NB4 (cell line): ENCODE results near the gene SUSD6.
"Not testable (repeated sequence)": the region's sequence is repeated elsewhere in the genome, so short reads cannot be mapped to it uniquely, and the experiment has no call there.

Source experiments
- DNase-seq: peaks from one replicate; pipeline ENCODE4 v3.0.0; 2010; ENCODE audit warnings: low read depth
- H3K4me3 ChIP-seq: one replicate; pipeline ENCODE4 v1.5.1; 2011; ENCODE audit warnings: mild to moderate bottlenecking, low read depth, low read length, moderate library complexity
- CTCF ChIP-seq: IDR thresholded peaks from one replicate; pipeline ENCODE4 v1.5.1; 2012; ENCODE audit warnings: low read depth, low read length
- MAX ChIP-seq: IDR thresholded peaks from 2 replicates; pipeline ENCODE4 v1.6.1; 2011; ENCODE audit warnings: low read depth, low read length
- MYC ChIP-seq: IDR thresholded peaks from 2 replicates; pipeline ENCODE4 v1.6.1; 2011; ENCODE audit warnings: low read depth, low read length
- POLR2A ChIP-seq: IDR thresholded peaks from 2 replicates; pipeline ENCODE4 v1.6.1; 2011; ENCODE audit warnings: mild to moderate bottlenecking; ENCODE audit not compliant: insufficient read length; ENCODE audit errors: extremely low read depth

The SUSD6 gene

GRCh38 chr14:69715725-69716477 is 104.5 kb downstream of the SUSD6 start:
- no peak overlapping the region for H3K4me3 ChIP-seq
- DNase-seq: no peak
- no peak for TF ChIP-seq POLR2A
- TF ChIP-seq MYC: no peak
- TF ChIP-seq CTCF: no peak
- no peak for TF ChIP-seq MAX

- peak; percentile 83 for DNase-seq
- TF ChIP-seq CTCF (no peak), MYC (no peak), MAX (no peak; the same call in 1 of the 2 replicates), POLR2A (no peak)
- H3K4me3 ChIP-seq: no peak overlapping the region
Measured at GRCh38 chr14:69716478-69717187, 105.2 kb downstream of the SUSD6 start.

DNA sequence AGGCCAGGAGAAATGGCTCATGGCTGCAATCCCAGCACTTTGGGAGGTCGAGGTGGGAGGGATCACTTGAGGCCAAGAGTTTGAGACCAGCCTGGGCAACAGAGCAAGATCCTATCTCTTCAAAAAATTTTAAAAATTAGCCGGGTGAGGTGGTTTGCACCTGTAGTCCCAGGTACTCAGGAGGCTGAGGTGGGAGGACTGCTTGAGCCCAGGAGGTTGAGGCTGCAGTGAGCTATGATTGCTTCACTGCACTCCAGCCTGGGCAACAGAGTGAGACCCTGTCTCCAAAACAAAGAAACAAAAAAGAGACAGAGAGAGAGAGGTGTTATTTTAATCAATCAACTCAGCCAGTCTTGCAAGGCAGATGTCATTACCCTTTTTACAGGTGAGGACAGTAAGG is 107.2 kb downstream of the SUSD6 start:
- H3K4me3 ChIP-seq, DNase-seq: not testable (repeated sequence)

DNA sequence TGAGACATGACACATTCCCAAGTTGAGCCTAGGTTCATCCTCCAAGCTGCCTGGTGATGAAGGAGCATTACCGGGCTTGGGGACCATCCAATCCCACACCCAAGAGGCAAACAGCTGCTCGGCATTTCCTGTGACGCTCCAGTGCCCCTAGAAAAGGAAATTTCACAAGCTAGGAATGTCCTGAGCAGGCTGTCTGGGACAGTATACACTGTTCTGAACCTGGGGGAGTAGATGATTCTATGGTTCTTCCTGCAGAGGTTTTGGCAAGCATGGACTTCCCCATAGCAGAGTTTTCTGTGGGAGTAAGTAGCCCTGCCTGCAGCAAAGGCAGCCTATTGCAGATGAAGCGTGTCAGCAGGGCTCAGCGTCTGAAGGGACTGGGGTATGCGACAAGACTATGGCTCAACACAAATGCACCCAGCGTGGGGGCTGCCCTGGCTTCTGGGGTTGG is 108.1 kb downstream of the SUSD6 start:
- DNase-seq: peak; percentile 79
- no peak for TF ChIP-seq CTCF
- no peak for TF ChIP-seq MAX
- TF ChIP-seq MYC: no peak
- TF ChIP-seq POLR2A: no peak
- H3K4me3 ChIP-seq: no peak overlapping the region

DNA sequence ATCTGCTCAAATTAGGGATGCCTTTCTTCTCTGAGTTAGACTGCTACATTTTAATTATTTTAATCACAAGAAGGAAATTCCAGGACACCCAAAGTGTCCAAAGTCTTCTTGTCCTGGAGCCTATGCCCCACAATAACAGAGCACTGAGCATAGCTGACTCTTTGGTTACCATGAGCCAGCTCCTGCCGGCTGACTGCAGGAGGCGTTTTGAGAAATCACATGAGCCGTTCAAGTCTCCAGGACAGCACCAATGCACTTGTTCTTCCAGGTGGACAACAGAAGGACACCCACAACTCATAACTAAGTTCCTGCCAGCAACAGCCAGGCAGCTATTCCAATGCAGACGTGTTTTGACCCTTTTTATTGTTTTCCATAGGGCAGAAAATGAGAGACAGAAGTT is 109.5 kb downstream of the SUSD6 start:
- TF ChIP-seq MAX (no peak), POLR2A (no peak), MYC (no peak), CTCF (no peak)
- no peak overlapping the region for H3K4me3 ChIP-seq
- no peak for DNase-seq

DNA sequence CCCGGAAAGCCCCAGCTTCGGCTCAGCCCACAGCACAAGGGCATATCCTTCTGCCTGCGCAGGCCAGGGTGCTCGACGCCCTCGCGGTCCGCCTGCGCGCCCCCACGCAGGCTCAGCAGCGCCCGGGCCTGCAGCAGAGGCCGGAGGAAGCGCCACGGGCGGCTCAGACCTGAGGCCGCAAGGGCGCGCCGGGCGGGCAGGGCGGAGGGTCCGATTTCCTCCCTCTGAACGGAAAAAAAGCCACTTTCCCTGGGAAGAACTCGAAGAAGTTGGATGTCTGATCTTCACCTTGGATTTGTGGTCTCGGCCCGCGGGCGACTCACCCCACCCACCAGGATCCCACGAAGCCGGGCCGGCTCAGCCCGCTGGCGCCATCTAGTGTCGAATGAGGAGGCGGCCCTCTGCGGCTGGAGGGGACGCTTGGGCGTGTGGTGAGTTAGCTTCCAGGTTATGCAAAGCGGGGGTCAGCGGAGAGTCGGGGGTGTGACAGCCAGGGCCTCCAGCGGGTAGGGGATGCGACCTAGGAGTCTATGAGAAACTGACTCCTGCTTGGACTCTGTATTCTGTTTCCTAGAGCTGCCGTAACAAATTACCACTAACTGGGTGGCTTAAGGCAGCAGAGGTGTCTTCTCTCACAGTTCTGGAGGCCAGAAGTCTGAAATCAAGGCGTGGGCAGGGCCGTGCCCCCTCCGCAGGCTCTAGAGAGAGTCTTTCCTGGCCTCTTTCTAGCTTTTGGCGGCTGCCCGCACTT is 115.5 kb downstream of the SUSD6 start:
- TF ChIP-seq POLR2A (no peak), CTCF (peak; percentile 84)
- peak; percentile 69 for DNase-seq
- no peak overlapping the region for H3K4me3 ChIP-seq
